ENCODE measurements around the gene FDXR.
A peak's percentile ranks its signal among the peaks of the same experiment; 100 is the strongest.
"Not testable (repeated sequence)": the region's sequence is repeated elsewhere in the genome, so short reads cannot be mapped to it uniquely, and the experiment has no call there.

FDXR gene

DNA sequence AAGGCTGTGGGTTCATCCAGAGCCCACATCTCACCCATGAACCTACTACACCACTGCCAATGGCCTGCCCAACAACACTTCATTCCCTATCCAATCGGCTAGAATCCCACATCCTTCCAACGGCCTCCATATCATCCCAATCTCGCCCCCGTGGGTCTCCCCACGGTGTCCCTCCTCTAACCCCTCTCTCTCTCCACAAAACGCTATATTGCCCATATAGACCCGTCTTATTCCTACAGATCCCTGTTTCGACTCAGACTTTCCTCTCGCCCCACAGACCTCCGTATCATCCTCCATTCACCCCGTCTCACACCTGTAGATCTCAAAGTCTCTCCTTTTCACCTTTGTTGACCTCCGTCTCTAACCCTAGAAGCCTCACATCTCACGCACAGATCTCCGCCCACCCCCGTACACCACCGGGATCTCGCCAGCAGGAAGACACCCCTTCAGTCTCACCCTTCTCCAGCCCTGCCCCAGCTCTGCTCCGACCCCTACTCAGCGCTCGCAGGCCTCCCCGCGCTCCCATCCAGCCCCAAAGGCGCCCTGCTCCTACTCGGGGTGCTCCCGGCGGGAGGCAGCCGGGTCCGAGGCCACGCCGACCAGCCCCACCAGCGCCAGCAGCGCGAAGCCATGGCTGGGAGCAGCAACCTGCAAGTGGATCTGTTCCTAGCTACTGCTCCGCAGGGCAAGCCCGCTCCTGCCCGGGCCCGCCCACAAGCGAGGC lies at the start of gene FDXR:
FDXR (minus strand) TSS at position 682 of the 724 bp plus-strand sequence; CDS start at position 632, 50 bp downstream.
- no peak for DNase-seq

DNA sequence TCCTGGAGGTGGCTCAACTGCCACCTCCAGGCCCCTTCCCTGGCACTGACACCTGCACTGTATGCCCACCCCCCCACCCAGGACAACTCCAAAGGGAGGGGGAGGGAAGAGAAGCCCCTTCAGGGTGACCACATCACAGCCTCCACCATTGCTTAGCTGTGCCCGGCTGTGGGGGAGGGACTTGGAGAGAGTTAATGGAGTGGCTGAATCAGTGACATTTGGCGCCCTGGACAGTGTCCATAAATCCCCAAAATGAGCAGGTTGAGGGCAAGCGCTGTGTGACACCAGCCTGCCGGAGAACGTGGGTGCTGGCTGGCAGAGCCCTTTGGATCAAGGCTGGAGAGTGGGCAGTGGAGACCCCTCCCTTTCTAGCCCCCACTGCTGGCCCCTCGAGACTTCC lies 49.4 kb upstream of the FDXR start:
- no peak for DNase-seq

- no peak for DNase-seq
These were observed 49.0 kb upstream of the FDXR start for GRCh38 chr17:74921769-74922168.

GRCh38 chr17:74921026-74921681 lies 48.4 kb upstream of the FDXR start:
- DNase-seq: no peak

DNA sequence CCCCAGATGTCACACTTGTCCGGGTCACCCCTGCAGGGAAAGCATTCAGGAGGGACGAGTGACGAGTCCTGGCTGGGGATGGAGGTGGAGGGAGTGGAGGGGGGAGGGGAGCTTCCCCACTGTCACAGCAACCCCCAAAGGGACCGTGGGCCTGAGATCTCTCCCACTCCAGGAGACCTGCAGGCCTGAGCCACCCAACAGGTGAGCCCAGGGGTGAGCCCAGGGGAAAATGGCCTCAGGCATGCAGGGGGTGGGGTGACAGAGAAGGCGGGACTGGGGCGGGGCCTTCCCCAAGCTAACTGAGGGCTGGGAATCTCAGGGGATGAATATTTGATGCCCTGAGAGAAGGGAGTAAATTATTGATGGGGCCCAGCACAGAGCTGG lies 47.8 kb upstream of the FDXR start:
- no peak for DNase-seq

DNA sequence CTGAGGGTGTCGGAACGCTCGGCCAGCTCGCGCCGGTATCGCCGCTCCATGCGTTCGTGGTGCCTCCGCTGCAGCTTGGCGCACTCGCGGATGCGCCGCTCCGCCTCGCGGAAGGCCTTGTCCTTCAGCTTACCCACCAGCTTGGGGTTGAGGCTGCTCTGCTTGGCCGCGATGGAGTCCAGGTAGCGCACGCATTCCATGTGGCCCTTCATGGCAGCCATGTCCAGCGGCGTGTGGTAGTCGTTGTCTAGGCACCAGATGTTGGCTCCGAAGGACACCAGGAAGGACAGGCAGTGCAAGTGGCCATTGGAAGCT lies 47.5 kb upstream of the FDXR start:
- no peak for DNase-seq

- peak; percentile 9 for DNase-seq
These were observed 46.9 kb upstream of the FDXR start for GRCh38 chr17:74919440-74920305.

- no peak for DNase-seq
These were observed 46.1 kb upstream of the FDXR start for GRCh38 chr17:74918906-74919305.

- DNase-seq: no peak
These were observed 44.6 kb upstream of the FDXR start for GRCh38 chr17:74917430-74917829.

GRCh38 chr17:74916851-74917199 lies 44.0 kb upstream of the FDXR start:
- no peak for DNase-seq

DNA sequence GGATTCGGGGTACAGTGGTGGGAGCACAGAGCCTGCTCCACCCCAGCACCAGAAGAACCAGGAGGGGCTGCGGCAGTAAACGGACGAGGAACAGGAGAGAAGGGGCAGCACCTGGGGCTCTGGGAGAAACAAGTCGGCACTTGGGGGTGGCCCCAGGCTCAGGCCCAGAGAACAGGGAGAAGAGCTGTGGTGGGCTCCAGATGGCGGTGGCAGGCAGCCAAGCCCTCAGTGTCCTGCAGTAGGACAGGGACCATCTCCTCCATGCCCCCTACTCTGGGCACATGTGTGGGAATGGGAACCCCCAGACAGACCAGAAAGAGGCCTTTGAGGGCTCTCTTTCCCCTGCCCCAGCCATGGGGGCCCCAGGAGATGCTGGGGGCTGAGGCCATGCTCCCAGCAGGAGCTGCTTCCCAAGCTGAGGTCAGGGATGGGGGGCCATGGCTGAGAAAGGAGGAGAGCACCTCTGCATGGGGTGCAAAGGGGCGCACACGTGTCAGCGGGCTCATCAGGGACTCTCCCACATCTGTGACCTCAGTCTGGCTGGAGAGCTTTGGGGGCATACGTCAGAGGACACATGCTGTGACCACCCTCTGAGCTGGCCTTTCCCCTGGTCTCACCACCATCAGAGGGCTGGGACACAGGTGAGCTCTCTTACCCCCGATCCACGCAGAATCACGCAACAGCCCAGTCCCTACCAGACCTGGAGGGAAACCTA lies 43.5 kb upstream of the FDXR start:
- no peak for DNase-seq

- not testable (repeated sequence) for DNase-seq
These were observed 38.6 kb upstream of the FDXR start for GRCh38 chr17:74911423-74911822.

DNA sequence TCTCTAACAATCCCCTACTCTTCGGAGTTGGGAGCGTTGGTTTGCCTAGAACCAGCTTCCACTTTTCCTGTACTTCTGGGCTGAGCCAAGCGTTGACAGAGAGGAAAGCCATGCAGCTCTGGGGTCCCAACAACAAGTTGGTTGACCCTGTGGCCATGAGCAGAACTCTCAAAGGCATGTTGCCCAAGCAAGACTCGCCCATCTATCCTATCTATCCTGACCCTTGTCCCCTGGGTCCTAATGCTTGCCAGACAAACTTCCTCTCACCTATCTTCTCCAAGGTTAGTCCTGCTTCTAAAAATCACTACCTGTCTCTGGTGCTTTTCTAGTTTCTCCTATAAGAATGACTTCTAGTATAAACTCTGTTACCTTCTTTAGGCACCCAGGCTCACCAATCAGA lies 36.3 kb upstream of the FDXR start:
- DNase-seq: not testable (repeated sequence)

GRCh38 chr17:74907012-74907411 lies 34.2 kb upstream of the FDXR start:
- DNase-seq: no peak

DNA sequence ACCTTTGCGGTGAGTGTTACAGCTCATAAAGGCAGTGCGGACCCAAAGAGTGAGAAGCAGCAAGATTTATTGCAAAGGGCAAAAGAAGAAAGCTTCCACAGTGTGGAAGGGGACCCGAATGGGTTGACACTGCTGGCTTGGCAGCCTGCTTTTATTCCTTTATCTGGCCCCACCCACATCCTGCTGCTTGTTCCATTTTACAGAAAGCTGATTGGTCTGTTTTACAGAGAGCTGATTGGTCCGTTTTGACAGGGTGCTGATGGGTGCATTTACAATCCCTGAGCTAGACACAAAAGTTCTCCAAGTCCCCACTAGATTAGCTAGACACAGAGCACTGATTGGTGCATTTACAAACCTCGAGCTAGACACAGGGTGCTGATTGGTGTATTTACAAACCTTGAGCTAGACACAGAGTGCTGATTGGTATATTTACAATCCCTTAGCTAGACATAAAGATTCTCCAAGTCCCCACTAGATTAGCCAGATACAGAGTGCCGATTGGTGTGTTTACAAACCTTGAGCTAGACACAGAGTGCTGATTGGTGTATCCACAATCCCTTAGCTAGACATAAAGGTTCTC lies 33.5 kb upstream of the FDXR start:
- not testable (repeated sequence) for DNase-seq

DNA sequence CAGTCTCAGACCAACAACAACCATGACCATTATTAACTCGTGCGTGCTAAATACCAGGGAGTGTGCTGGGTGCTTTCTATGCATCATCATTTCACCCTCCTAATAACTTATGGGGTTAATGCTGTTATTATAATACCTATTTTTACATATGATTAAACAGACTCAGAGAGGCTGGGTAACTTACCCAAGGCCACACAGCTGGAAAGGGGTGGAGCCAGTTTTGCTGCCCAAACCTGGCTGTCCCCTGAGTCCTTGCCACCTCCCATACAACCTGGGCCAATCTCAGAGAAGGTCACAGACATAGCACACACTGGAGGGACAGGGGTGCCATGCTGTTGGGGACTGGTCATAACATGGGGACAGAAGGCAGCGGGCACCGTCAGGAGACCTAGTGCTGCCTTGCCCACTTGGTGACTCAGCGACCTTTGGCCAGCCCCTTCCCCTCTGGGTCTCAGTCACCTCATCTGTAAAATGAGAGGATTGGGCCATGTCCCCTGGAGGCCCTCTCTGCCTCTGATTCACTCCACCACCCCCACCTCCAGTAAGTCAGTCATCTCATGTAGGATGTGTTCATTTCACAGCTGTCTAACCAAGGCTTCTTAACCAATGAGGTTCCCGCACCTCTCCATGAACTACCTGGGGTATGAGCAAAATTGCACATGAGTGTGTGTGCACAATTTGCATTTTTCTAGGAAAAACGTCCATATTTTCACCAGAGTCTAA lies 32.1 kb upstream of the FDXR start:
- no peak for DNase-seq

GRCh38 chr17:74903671-74904070 lies 30.9 kb upstream of the FDXR start:
- DNase-seq: no peak

- DNase-seq: no peak
These were observed 30.2 kb upstream of the FDXR start for GRCh38 chr17:74903034-74903433.

DNA sequence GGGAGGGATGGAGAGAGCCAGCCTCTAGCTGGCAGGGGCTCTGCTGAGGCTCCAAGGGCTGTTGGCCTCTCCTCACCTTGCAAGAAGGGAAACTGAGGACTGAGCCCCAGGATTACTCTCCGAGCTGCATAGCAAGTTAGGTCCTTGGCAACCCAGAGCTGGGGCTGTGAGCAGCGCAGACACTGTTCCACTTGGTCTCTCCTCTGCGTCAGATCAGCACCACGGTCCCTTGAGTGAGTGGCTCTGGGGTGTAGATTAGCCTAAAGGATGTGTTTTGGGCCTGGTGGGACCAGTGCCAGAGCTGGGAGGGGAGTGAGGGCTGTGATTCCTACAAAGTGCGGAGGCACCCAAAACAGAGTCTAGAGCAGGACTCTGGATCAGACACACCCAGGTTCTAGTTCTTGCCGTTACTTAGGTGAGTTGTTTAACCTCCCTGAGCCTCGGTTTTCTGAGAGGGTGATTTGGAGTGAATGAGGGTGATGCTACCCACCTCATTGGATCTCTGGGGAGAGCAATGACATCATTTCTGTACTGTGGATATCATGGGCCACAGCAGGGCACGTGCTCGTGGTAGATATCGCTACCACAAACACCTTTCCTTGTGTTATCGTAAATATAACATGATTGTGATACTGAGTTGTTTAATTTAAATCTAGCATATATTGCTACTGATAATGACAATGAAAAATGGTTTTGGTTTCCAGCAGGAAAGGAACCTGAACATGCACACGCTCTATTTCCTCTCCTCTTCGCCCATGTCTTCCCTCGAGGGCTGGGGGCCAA lies 28.8 kb upstream of the FDXR start:
- DNase-seq: no peak

DNA sequence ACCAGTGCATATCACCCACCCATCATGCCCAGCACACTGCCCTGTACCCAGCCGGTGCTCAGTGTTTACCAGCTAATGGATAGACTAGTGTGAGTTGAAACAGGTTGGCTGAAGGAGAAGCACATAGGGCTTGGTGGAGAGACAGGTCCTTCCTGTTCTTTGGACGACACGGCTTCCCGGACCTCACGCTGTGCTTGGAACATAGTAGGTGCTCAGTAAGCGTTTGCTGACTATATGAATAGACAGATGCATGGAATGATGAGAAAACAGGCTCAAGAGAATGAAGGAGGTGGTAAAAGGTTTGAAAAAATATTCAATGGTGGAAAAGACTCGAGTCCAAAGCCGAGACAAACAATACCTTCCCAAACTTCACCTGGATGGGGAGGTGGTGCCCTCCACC lies 27.4 kb upstream of the FDXR start:
- DNase-seq: no peak

DNA sequence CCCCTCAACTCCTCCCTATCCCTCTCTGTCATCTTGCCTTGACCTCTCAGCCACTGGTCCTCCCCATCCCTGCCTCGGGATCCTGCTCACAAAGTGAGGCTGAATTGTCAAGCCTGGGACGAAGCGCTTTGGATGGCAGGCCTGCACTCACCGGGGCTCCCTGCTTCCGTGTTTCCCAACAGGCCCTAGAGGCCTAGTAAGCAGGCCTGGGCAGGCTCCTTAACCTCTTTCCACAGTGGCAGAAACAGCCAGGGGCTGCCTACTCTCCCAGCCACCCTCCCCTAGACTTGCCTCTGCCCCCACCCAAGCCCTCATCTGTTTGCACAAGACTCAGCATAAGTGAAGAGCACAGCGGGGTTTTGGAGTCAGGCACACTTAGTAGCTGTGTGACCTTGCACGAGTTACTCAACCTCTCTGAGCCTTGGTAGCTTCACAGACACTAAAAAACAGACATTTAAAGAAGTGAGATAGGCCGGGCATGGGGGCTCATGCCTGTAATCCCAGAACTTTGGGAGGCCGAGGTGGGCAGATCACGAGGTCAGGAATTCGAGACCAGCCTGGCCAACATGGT lies 25.7 kb upstream of the FDXR start:
- DNase-seq: no peak
